HL-60 (cell line): ENCODE data around the gene PPP1R18.

Experiments used
- DNase-seq, 2 experiments: peaks; one replicate each; pipeline ENCODE4 v3.0.0-alpha.2; 2010 to 2020; ENCODE audit warnings: low read depth in 1 of 2, low spot score in 1 of 2
- H3K27ac ChIP-seq: fragments of 250-450 bp; sonication (Bioruptor Pico); replicated peaks from 2 replicates; pipeline ENCODE4 v1.5.1; 2020; ENCODE audit warnings: mild to moderate bottlenecking, moderate library complexity
- H3K27me3 ChIP-seq: fragments of 250-450 bp; sonication (Bioruptor Pico); 2 replicates; pipeline ENCODE4 v1.5.1; 2021; ENCODE audit warnings: mild to moderate bottlenecking, moderate library complexity; ENCODE audit not compliant: insufficient read depth, poor library complexity, severe bottlenecking
- H3K4me3 ChIP-seq: replicated peaks from 2 replicates; pipeline ENCODE4 v1.5.1; 2011; ENCODE audit warnings: mild to moderate bottlenecking, control low read depth, low read length; ENCODE audit not compliant: insufficient read depth
- GABPA ChIP-seq: IDR thresholded peaks from 2 replicates; pipeline ENCODE4 v1.6.1; 2012; ENCODE audit warnings: low read depth
- POLR2AphosphoS5 ChIP-seq: IDR thresholded peaks from 2 replicates; pipeline ENCODE4 v1.6.1; 2012; ENCODE audit warnings: low read depth
- SPI1 ChIP-seq: IDR thresholded peaks from 2 replicates; pipeline ENCODE4 v1.6.1; 2012; ENCODE audit warnings: low read depth, mild to moderate bottlenecking, borderline replicate concordance
- TF ChIP-seq, protein P1 (sequence below): IDR thresholded peaks from 2 replicates; pipeline ENCODE4 v1.6.1; 2012; ENCODE audit warnings: low read depth; ENCODE audit not compliant: insufficient replicate concordance
- TF ChIP-seq, protein P2 (sequence below): IDR thresholded peaks from one replicate; pipeline ENCODE4 v1.5.1; 2011; ENCODE audit warnings: low read length, control low read depth, inconsistent platforms; ENCODE audit not compliant: insufficient read depth

PPP1R18 gene

DNA sequence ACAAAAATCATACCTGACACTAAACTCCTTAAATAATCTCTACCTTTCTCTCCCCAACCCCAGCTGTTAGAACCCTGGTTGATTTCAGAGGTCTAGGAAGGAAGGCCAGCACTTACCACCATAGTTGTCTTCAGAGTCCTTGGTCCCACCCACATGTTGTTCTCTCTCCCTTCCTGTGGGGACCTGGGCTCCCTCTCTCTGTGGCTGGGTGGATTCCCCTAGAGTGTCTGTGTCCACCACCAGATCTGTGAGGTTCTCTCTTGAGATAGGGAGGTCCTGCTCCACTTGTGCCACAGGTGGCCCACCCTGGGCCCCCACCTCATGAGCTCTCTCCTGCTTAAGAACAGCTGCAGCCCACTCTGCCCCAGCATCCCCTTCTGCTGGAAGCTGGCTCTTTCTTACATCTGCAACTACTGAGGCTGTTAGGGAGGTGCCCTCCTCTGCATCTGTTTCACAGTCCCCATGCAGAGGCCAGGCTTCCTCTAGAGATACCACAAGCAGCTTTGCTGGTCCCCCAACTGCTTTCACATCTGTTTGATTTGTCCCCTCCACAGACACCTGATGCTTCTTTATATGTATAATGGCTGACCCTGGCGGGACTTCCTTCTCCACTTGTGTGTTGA is 25.4 kb upstream of the PPP1R18 start:
- no peaks in the 10 kb centered on the region for H3K27me3 ChIP-seq
- no peak overlapping the region for H3K4me3 ChIP-seq
- DNase-seq, result no peak
- TF ChIP-seq SPI1, result no peak
- TF ChIP-seq POLR2AphosphoS5, result no peak
- TF ChIP-seq, protein P1, sequence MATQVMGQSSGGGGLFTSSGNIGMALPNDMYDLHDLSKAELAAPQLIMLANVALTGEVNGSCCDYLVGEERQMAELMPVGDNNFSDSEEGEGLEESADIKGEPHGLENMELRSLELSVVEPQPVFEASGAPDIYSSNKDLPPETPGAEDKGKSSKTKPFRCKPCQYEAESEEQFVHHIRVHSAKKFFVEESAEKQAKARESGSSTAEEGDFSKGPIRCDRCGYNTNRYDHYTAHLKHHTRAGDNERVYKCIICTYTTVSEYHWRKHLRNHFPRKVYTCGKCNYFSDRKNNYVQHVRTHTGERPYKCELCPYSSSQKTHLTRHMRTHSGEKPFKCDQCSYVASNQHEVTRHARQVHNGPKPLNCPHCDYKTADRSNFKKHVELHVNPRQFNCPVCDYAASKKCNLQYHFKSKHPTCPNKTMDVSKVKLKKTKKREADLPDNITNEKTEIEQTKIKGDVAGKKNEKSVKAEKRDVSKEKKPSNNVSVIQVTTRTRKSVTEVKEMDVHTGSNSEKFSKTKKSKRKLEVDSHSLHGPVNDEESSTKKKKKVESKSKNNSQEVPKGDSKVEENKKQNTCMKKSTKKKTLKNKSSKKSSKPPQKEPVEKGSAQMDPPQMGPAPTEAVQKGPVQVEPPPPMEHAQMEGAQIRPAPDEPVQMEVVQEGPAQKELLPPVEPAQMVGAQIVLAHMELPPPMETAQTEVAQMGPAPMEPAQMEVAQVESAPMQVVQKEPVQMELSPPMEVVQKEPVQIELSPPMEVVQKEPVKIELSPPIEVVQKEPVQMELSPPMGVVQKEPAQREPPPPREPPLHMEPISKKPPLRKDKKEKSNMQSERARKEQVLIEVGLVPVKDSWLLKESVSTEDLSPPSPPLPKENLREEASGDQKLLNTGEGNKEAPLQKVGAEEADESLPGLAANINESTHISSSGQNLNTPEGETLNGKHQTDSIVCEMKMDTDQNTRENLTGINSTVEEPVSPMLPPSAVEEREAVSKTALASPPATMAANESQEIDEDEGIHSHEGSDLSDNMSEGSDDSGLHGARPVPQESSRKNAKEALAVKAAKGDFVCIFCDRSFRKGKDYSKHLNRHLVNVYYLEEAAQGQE, result no peak
- no peak for TF ChIP-seq GABPA
- TF ChIP-seq, protein P2, sequence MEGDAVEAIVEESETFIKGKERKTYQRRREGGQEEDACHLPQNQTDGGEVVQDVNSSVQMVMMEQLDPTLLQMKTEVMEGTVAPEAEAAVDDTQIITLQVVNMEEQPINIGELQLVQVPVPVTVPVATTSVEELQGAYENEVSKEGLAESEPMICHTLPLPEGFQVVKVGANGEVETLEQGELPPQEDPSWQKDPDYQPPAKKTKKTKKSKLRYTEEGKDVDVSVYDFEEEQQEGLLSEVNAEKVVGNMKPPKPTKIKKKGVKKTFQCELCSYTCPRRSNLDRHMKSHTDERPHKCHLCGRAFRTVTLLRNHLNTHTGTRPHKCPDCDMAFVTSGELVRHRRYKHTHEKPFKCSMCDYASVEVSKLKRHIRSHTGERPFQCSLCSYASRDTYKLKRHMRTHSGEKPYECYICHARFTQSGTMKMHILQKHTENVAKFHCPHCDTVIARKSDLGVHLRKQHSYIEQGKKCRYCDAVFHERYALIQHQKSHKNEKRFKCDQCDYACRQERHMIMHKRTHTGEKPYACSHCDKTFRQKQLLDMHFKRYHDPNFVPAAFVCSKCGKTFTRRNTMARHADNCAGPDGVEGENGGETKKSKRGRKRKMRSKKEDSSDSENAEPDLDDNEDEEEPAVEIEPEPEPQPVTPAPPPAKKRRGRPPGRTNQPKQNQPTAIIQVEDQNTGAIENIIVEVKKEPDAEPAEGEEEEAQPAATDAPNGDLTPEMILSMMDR, result no peak
- H3K27ac ChIP-seq, result no peak overlapping the region

DNA sequence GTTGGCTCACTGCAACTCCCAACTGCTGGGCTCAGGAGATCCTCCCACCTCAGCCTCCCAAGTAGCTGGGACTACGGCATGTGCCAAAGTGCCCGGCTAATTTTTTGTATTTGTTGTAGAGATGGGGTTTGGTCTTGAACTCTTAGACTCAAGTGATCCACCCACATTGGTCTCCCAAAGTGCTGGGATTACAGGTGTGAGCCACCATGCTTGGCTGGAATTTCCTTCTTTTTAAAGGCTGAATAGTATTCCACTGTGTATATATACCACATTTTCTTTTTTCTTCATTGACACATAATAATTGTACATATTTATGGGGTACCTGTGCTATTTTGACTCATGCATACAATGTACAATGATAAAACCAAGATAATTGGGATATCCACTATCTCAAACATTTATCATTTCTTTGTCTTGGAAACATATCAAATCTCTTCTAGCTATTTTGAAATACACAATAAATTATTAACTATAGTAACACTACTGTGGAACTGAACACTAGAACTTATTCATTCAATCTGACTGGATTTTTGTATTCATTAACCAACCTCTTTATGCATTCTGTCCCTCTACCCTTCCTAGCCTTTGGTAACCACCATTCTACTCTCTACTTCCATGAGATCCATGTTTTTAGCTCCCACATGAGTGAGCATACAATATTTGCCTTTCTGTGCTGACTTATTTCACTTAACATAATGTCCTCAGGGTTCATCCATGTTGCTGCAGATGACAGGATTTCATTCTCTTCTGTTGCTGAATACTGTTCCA is 22.8 kb upstream of the PPP1R18 start:
- no peak for DNase-seq
- TF ChIP-seq GABPA (no peak), POLR2AphosphoS5 (no peak)
- TF ChIP-seq, protein P1, result no peak
- TF ChIP-seq, protein P2, result no peak

DNA sequence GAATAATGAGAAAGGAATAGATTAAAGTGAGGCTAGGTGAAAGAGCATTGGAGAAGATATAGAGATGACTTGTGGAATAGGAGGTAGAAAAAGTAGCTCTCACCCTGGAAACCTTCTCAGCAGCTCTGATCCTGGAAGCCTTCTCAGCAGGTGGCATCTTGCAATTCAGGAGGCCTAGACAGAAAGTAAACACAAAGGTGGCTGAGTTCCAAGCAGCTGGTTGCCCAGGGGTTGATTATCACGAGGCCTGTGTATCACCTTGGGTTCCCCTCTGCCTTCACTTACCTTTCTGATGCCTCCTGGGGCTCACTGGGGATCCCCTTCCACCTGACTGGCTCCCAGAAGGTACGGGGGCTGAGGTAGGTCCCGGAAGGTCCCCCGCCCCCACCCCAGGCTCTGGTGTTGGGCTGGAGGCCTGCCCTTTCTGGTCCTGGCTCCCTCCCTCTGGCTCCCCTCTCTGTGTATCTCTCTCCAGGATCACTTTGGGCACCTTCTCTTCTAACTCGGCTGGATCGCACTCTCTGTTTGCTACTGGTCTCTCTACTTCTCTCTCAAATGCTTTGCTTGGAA is 20.9 kb upstream of the PPP1R18 start:
- no peak overlapping the region for H3K27ac ChIP-seq
- H3K27me3 ChIP-seq, result no peaks in the 10 kb centered on the region
- no peak for DNase-seq
- TF ChIP-seq SPI1, result no peak
- TF ChIP-seq, protein P2, result no peak
- TF ChIP-seq POLR2AphosphoS5, result no peak
- TF ChIP-seq GABPA, result no peak
- TF ChIP-seq, protein P1, result no peak
- H3K4me3 ChIP-seq, result no peak overlapping the region

More for the DNA sequence above, 22.8 kb upstream of the PPP1R18 start:
- no peaks in the 10 kb centered on the region for H3K27me3 ChIP-seq
- no peak overlapping the region for H3K27ac ChIP-seq
- no peak overlapping the region for H3K4me3 ChIP-seq
